Subcutaneous abdominal adipose tissue (tissue), 5 donors: Measurements from ENCODE around the gene SPAG9.
"Not testable (repeated sequence)": the region's sequence is repeated elsewhere in the genome, so short reads cannot be mapped to it uniquely, and the experiment has no call there.

Source experiments
- H3K27ac ChIP-seq: one replicate; pipeline ENCODE4 v1.7.0; 2013; ENCODE audit warnings: low read depth, mild to moderate bottlenecking, inconsistent platforms, low read length, moderate library complexity
- H3K27me3 ChIP-seq, 5 donors: one replicate each; pipeline ENCODE4 v1.7.0; 2013; ENCODE audit warnings: low read length in 5 of 5, inconsistent platforms in 1 of 5; ENCODE audit not compliant: control insufficient read depth in 5 of 5, insufficient read depth in 4 of 5
- H3K36me3 ChIP-seq, 5 donors: one replicate each; pipeline ENCODE4 v1.7.0; 2013; ENCODE audit warnings: low read length in 5 of 5; ENCODE audit not compliant: control insufficient read depth in 5 of 5, insufficient read depth in 5 of 5
- H3K4me1 ChIP-seq, 5 donors: one replicate each; pipeline ENCODE4 v1.7.0; 2013; ENCODE audit warnings: low read length in 5 of 5, mild to moderate bottlenecking in 3 of 5, moderate library complexity in 1 of 5; ENCODE audit not compliant: control insufficient read depth in 5 of 5, insufficient read depth in 5 of 5
- H3K4me3 ChIP-seq, 5 donors: one replicate each; pipeline ENCODE4 v1.7.0; 2013; ENCODE audit warnings: low read length in 5 of 5, low read depth in 1 of 5
- H3K9ac ChIP-seq, 5 donors: one replicate each; pipeline ENCODE4 v1.7.0; 2013; ENCODE audit warnings: low read length in 5 of 5, mild to moderate bottlenecking in 4 of 5, moderate library complexity in 3 of 5
- H3K9me3 ChIP-seq, 5 donors: one replicate each; pipeline ENCODE4 v1.7.0; 2013; ENCODE audit warnings: low read length in 5 of 5; ENCODE audit not compliant: control insufficient read depth in 5 of 5
- donor health status: healthy.
- donor health status: healthy.
- donor health status: healthy.
- donor health status: healthy.
- donor health status: healthy.

The SPAG9 gene

DNA sequence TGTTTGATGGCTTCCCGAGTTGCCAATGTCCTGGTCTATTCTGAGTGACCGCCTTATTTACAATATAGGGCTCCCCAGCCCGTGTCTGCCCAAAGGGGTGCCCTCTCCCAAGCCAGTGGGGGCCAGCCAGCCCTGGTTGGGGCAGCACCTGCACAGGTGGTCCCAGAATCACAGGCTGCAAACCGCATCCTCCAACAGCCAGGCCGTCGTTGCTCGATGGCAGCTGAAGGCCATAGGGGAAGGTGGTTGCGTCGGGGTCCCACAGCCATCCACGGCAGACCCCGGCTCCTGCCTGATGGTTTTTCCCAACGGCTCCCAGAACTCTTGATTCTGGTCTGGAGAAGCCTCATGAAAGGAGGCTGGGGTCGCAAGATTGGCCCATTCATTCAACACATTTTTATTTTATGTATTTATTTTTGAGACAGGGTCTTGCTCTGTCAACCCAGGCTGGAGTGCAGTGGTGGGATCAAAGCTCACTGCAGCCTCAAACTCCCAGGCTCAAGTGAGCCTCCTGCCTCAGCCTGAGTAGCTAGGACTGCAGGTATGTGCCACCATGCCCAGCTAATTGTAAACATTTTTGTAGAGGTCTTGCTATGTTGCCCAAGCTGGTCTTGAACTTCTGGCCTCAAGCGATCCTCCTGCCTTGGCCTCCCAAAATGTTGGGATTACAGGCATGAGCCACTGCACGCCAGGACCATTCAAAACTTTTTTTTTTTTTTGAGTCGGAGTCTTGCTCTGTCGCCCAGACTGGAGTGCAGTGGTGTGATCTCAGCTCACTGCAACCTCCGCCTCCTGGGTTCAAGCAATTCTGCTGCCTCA is 175.6 kb downstream of the SPAG9 start:
- Histone ChIP-seq H3K4me3 (peak overlapping the region in 4 of 5 donors; percentile 56 to 73 (median 68)), H3K27ac (no peak overlapping the region), H3K36me3 (no peaks in the 10 kb centered on the region), H3K9ac (no peak overlapping the region), H3K27me3 (no peaks in the 10 kb centered on the region), H3K9me3 (no peaks in the 10 kb centered on the region), H3K4me1 (peaks cover 4 to 38% (median 34%) of the 10 kb centered on the region in 5 donors)

DNA sequence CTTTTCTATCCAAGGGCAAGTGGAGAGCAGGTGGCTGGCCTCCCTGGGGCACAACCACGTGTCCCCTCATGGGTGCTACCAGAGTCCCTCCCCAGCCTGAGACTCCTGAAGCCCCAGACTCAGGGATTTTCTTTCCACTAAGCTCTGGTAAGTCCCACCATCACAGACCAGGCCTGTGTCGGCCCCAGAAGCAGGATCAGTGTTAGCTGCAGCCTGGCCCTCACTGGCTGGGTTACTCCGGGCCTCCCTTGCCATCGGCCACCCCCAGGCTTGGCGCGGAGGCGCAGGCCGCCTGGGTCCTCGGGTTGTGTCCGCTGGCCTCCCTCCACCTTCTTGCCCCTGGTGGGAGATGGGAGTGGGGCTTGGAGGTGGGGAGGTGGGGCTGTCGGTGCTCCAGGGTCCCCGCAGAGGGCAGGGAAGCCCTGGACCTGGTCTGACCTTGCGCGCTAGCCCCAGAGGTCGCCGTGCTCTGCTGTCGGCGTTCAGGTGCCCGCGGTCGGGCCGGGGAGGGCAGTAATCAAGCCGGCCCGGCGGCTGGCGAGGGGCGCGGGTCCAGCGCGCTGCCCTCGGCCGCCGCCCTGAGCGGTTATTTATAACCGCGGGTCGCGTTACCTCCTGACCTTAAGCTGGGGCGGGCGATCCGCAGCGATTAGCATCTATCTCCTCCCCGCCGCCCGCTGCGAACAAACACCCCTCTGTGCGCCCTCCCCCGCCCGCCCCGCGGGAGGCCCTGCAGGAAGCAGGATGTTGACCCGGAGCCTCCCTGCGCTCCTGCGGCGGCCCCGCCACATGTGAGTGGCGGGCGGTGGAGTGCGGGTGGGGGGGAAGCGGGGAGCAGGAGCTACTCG is 176.4 kb downstream of the SPAG9 start:
- Histone ChIP-seq H3K27ac (peak overlapping the region; percentile 46), H3K4me1 (peaks cover 0 to 30% (median 25%) of the 10 kb centered on the region in 5 donors), H3K27me3 (no peaks in the 10 kb centered on the region), H3K9me3 (no peaks in the 10 kb centered on the region), H3K36me3 (no peaks in the 10 kb centered on the region), H3K4me3 (peak overlapping the region in 4 of 5 donors; percentile 56 to 73 (median 68)), H3K9ac (peak overlapping the region in 3 of 5 donors; percentile 64 to 73 (median 66))

DNA sequence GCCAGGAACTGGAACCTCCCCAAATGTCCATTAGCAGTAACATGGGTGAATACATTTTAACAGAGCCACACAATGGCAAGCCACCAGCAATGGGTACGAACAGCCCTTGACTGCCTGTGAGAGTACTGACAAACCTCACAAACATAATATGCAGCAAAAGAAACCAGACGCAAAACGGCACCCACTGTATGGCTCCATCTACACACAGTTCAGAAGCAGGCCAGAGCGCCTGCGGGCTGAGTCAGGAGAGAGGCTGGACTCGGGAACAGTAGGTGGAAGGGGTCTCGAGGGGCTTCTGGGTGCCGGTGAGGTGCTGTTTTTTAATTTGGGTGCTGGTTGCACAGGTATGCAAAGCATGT is 177.1 kb downstream of the SPAG9 start:
- Histone ChIP-seq H3K4me1 (peaks cover 0 to 24% (median 21%) of the 10 kb centered on the region in 5 donors), H3K27me3 (no peaks in the 10 kb centered on the region), H3K27ac (no peak overlapping the region), H3K9me3 (no peaks in the 10 kb centered on the region), H3K9ac (no peak overlapping the region), H3K4me3 (peak overlapping the region in 1 of 5 donors; percentile 67), H3K36me3 (no peaks in the 10 kb centered on the region)

DNA sequence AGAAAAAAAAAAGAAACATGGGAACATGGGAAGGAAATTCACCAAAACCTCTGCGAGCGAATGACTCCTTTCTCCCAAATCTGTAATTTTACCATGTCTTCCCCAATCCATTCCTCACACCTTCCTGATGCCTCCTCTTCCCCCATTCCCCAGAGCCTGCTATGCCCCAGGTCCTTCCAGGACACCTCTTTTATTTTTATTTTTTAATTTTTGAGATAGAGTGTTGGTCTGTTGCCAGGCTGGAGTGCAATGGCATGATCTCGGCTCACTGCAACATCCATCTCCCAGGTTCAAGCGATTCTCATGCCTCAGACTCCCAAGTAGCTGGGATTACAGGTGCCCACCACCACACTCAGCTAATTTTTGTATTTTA is 179.0 kb downstream of the SPAG9 start:
- H3K9ac ChIP-seq, H3K27me3 ChIP-seq, H3K9me3 ChIP-seq, H3K36me3 ChIP-seq, H3K4me3 ChIP-seq, H3K27ac ChIP-seq: not testable (repeated sequence)
- H3K4me1 ChIP-seq: peaks cover 0 to 16% (median 14%) of the 10 kb centered on the region in 5 donors

DNA sequence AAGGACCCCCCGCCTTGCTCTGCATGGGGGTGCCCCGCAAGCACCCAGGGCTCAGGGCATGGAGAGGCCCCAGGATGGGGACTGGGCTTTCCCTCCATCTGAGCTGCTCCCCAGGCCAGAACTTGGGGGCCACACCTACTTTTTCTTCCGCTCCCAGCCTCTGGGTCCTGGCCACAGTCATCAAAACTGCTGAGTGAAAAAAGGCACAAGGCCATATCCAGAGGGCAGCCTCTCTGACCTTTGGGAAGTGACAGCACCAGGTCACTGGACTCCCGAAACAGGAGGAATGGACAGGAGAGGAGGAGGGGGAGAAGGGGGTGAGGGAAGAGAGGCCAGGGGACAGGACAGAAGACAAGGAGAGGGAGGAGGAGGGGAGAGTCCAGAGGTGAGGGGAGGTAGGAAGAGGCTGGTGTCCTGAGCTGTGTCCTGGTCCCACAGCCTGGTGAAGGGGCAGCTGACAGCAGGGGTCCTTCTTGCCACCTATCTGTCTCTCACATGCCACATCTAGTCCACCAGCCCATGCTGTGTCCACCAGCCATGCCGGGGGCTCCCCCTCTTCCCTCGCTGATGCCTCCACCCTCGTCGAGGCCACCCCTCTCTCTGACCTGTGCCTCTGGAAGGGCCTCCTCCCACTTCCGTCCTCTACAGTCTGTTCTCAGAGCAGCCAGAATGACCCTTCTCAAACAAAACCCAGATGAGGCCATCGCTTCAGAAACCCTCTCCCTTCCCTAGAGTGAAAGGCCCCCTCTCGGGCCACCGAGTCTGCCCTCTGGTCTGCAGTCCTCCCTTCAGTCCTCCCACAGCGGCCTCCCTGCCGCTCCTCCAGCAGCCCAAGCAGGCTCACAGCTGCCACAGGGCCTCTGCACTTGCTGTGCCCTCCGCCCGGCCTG is 180.6 kb downstream of the SPAG9 start:
- Histone ChIP-seq H3K27ac (no peak overlapping the region), H3K27me3 (no peaks in the 10 kb centered on the region), H3K9me3 (no peaks in the 10 kb centered on the region), H3K4me3 (no peak overlapping the region), H3K36me3 (no peaks in the 10 kb centered on the region), H3K9ac (no peak overlapping the region), H3K4me1 (peaks cover 0 to 21% (median 18%) of the 10 kb centered on the region in 5 donors)

DNA sequence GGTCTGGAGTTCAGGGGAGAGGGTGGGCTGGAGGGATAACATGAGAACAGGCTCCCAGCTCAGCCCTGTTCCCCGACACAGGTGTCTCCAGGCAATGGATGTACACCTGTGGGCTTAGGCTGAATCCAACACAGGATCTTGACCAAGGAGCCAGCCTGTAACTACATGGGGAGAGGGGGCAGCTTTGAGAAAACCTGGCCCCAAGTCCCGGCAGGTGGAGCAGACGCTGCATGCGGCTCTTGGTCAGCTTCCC is 181.2 kb downstream of the SPAG9 start:
- Histone ChIP-seq H3K4me3 (no peak overlapping the region), H3K4me1 (peaks cover 0 to 16% (median 13%) of the 10 kb centered on the region in 5 donors), H3K27ac (no peak overlapping the region), H3K36me3 (no peaks in the 10 kb centered on the region), H3K9ac (no peak overlapping the region), H3K9me3 (no peaks in the 10 kb centered on the region), H3K27me3 (no peaks in the 10 kb centered on the region)

DNA sequence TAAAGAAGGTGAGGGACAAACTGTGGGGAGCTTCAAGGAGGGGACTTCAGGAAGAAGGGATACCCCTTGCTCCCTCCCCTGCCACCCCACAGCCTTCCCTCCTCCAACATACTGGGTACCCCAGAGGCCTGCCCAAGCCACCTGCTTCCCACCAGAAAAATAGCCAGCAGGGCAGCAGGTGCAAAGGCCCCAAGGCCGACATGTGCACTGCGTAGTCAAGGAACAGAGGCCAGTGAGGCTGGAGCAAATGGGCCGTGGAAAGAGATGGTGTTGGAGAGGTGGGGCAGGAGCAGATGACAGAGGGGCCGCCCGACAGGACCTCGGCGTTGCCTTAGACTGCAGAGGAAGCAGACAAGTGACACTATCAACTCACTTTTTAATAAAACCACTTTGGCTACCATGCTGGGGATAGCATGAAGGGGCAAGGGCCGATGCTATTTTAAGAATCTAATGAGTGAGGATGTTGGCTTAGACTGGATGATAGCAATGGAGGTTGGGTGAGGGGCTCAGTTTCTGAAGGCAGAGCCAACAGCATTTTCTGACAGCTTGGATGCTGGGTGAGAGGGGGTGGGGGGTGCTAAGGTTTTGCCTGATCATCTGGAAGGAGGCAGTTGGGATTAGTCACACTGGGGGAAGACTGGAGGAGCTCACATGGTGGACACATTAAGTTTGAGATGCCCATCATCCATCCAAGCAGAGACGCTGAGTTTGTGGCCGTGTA is 181.7 kb downstream of the SPAG9 start:
- Histone ChIP-seq H3K9ac (no peak overlapping the region), H3K27ac (no peak overlapping the region), H3K9me3 (no peaks in the 10 kb centered on the region), H3K4me3 (no peak overlapping the region), H3K27me3 (no peaks in the 10 kb centered on the region), H3K4me1 (peaks cover 0 to 11% (median 8%) of the 10 kb centered on the region in 5 donors), H3K36me3 (no peaks in the 10 kb centered on the region)

DNA sequence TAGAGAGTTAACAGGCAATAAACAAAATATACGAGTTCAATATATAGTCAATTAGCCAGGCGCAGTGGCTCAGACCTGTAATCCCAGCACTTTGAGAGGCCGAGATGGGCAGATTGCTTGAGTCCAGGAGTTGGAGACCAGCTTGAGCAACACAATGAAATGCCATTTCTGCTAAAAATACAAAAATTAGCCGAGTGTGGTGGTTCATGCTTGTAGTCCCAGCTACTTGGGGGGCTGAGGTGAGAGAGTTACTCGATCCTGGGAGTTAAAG is 184.7 kb downstream of the SPAG9 start:
- Histone ChIP-seq H3K9ac (no peak overlapping the region), H3K4me1 (peaks cover 0 to 18% (median 11%) of the 10 kb centered on the region in 5 donors), H3K4me3 (no peak overlapping the region), H3K9me3 (no peaks in the 10 kb centered on the region), H3K27ac (no peak overlapping the region), H3K27me3 (no peaks in the 10 kb centered on the region), H3K36me3 (no peaks in the 10 kb centered on the region)

DNA sequence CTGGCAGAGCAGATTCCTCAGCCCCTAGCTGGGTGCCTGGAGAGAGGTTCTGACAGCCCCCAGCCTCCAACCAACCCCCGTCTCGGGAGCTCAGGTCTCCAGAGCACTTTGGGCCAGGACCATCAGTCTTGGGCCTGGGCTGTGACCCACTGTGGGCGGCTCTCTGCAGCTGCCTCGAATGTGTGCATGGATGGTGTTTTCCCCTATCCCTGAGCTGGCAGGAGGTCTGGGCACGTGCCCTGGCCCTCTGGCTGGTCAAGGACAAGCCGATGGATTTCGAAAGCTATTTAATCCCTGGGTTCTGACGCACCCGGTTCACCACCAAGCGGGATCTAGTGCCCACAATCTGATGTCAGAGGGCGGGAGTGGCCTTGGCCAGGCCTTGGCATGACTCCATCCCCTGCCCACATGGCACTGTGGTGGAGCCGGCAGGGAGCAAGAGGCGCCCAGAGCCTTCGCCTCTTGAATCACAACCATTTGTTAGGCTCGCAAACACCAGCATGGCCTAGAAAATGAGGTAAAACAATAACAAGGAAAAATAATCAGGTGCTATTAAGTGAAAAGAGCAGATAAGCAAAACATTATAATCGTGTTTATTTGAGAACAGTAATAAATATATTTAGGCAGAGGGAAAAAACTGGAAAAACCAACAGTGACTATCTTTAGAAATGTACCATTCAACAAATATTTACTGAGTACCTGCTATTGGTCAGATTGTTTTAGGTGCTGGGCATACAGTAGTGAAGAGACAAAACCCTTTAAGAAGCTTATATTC is 185.3 kb downstream of the SPAG9 start:
- Histone ChIP-seq H3K9ac (no peak overlapping the region), H3K4me3 (no peak overlapping the region), H3K27me3 (no peaks in the 10 kb centered on the region), H3K9me3 (no peaks in the 10 kb centered on the region), H3K4me1 (peaks cover 2 to 23% (median 14%) of the 10 kb centered on the region in 5 donors), H3K27ac (no peak overlapping the region), H3K36me3 (no peaks in the 10 kb centered on the region)
